ENCODE data around the gene AGPAT3. TPM values are rescaled to one million over a fixed set of nuclear protein-coding genes. Genes with fewer than 3 reads are reported as not detected.
"Not testable (repeated sequence)": the region's sequence is repeated elsewhere in the genome, so short reads cannot be mapped to it uniquely, and the experiment has no call there.

Gene AGPAT3, protein sequence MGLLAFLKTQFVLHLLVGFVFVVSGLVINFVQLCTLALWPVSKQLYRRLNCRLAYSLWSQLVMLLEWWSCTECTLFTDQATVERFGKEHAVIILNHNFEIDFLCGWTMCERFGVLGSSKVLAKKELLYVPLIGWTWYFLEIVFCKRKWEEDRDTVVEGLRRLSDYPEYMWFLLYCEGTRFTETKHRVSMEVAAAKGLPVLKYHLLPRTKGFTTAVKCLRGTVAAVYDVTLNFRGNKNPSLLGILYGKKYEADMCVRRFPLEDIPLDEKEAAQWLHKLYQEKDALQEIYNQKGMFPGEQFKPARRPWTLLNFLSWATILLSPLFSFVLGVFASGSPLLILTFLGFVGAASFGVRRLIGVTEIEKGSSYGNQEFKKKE
- total RNA-seq (2014; rRNA removed) = 21.7 and 24.0 TPM in 2 replicates
- polyA plus RNA-seq (2012) = 22.2 TPM

GRCh38 chr21:43864962-43865539 is at the start of gene AGPAT3:
AGPAT3 (plus strand) TSS chr21:43865223; CDS start chr21:43959682, 94,459 bp downstream.
- no peak for DNase-seq (ENCODE audit: low read depth)

- no peak for DNase-seq (ENCODE audit: low read depth)
Measured at GRCh38 chr21:43815991-43816390, 49.0 kb upstream of the AGPAT3 start.

GRCh38 chr21:43816611-43817071 is 48.4 kb upstream of the AGPAT3 start:
- no peak for DNase-seq (ENCODE audit: low read depth)

DNA sequence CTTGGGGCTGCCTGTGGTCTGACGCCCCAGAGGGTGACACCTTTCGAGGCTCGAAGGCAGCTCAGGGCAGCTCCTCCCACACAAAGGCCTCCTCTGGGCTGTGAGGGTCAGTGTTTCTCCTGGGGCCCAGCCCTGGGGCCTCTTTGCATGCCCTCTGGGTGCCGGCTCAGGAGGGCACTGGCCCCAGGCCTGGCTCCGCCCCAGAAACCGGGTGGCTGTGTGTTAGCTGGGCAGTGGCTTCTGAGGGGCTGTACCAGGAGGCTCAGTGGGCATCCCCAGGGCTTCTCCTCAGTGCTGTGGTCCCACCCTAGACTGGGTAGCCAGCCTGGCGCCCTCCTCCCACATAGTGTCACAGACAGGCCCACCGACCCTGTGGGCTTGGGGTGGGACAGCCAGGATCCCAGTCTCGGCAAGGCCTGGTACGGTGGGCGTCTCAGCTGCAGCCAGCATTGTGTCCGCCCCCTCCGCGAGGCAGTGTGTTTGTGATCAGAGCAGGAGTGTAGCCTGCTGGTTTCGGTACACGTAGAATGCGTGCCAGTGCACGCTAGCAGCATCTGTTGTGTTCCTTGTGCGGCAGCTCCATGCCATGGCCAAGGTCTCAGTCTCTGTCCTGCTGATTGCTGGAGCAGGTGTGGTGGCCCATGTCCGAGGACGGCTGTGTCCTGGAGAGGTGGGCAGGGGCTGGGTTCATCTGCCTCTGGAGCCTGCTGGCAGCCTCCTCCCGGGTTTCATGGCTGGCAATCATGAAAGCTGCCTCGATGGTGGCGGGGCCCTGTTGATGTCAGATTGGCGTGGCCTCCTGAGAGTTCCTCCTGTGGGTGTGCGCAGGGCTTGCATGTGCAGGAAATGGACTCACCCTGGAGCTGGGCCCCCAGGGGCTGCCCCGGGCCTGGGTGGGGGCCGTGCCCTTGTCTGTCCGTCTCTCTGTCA is 47.6 kb upstream of the AGPAT3 start:
- DNase-seq (ENCODE audit: low read depth) = no peak

GRCh38 chr21:43818685-43819084 is 46.3 kb upstream of the AGPAT3 start:
- no peak for DNase-seq (ENCODE audit: low read depth)

DNA sequence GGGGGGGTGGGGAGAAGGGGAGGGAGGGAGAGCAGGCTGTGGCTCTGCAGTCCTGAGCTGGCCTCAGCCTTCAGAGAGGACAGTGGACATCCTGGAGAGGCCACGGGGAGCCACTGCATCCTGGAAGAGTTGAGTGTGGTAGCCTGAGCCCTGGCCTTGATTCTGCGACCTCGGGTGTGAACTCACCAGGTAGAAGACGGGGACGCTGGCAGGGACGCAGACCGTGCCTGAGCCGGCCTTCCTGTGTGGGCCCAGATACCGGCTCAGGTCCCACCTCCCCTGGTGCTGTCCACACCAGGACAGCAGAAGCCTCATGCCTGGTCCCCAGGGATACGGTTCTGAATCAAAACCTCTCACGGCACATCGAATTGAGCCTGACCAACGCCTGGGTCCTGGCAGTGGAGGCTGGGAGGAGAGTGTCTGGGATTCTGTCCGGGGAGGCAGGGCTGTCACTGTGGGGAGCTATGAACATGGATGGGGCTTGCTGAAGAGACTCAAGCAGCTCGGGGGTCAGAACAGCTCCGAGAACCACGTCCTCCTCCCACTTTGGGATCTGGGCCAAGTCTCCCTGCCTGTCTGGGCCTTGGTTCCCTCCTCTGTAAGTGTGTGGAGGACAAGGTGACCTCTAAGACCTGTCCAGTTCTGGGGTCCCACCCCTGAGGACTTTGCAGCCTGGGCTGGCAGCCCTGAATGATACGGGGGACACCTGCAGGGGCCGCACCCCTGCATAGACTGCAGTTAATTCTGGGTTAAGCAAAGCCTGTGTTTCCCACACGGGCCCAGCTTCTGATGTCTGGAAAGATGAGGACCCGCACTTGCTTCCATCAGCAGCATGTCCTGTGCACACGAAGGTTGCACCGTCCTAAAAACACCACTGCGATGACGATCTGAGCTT is 45.3 kb upstream of the AGPAT3 start:
- DNase-seq (ENCODE audit: low read depth) = no peak

DNA sequence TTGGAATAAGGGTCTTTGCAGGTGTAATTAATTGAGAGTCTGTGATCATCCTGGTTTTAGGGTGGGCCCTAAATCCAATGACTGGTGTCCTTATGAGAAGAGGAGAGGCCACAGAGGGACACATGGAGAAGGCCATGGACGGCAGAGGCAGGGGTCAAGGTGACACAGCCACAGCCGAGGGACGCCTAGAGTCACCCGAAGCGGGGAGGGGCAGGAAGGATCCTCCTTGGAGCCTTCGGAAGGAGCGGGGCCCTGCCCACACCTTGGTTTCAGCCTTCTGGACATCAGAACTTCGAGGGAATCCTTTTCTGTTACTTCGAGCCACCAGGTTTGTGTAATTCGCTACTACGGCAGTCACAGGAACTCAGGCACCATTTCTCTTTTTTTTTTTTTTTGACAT is 44.6 kb upstream of the AGPAT3 start:
- no peak for DNase-seq (ENCODE audit: low read depth)

- DNase-seq (ENCODE audit: low read depth) = not testable (repeated sequence)
Measured at GRCh38 chr21:43822166-43822565, 42.9 kb upstream of the AGPAT3 start.

DNA sequence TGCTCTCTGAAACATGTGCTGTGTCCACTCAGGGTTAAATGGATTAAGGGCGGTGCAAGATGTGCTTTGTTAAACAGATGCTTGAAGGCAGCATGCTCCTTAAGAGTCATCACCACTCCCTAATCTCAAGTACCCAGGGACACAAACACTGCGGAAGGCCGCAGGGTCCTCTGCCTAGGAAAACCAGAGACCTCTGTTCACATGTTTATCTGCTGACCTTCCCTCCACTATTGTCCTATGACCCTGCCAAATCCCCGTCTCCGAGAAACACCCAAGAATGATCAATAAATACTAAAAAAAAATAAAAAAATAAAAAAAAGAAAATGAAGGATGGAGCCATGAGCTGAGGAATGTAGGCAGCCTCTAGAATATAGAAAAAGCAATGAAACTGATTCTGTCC is 42.3 kb upstream of the AGPAT3 start:
- DNase-seq (ENCODE audit: low read depth) = not testable (repeated sequence)

DNA sequence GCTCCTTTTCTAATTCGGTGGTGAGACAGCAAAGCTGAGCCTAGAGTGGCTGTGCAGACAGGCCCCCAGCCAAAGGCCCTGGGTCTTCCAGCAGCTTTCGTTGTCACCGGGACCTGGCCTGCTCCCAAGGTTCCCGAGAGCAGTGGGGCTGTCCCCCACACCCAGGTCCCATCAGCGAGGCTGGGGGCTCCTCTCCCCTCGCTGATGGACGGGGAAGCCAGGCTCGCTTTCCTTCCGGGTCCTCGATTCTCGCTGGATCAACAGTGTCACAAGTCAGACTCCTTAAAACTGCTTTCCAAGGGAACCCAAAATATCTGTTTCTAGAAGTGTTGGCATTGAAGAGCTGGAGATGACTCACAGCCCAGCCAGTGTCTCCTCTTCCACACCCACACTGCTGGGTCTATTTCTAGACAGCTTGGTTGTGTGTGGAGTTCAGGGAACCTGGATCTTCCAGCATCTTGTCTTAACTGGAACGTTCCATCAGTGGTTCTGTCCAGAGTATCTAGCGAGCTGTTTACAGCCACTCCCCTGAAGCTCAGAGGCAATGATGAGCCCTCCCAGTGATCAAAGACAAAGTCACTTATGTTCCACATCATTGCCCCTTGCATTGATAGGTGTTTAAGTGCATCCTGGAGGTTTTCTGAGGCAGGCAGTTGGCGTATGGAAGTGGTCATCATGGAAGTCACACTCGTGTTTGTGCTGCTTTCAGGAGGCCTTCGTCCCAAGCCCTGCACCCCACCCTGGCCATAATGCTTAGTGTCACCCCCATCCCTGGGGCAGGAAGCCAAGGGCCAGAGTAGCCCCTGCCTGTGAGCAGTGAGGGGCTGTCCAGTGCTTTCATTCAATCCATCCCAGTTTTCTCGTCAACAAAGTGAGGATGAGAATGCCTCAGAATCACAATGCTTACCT is 40.4 kb upstream of the AGPAT3 start:
- DNase-seq (ENCODE audit: low read depth) = peak; percentile 47

DNA sequence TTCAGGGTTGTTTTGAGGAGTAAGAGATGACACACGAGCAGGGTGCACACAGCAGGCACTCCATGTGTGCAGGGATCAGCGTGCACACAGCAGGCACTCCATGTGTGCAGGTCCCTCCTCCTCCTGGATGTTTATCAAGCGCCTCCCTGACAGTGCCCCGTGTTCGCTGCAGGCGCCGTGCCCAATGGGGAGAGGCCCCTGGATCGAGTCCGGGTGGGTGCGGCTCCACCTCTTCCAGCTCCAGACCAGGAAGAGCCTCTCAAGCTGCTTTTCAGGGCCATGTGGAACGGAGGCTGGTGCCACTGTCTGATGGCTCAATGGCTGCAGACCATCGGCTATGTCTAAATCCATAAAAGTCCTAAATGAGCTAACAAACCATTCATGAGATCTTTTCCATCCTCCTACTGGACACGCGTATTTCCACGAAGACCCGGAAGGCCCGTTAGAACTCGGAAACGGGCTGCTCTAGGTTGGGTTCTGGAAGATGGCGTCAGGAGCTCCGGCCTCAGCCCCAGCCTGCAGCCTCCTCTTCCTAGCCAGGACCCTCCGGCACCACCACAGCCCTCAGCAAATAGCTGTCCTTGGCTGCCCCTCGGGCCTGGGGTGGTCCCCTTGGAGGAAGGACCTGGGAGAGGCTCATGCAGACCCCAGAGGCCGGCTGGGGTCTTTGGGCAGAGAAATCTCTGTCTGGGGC is 39.6 kb upstream of the AGPAT3 start:
- no peak for DNase-seq (ENCODE audit: low read depth)

- no peak for DNase-seq (ENCODE audit: low read depth)
Measured at GRCh38 chr21:43825936-43826622, 38.9 kb upstream of the AGPAT3 start.

- DNase-seq (ENCODE audit: low read depth) = no peak
Measured at GRCh38 chr21:43826623-43826974, 38.4 kb upstream of the AGPAT3 start.

GRCh38 chr21:43827015-43827611 is 37.9 kb upstream of the AGPAT3 start:
- DNase-seq (ENCODE audit: low read depth) = peak; percentile 56

GRCh38 chr21:43829161-43829560 is 35.9 kb upstream of the AGPAT3 start:
- DNase-seq (ENCODE audit: low read depth) = no peak

DNA sequence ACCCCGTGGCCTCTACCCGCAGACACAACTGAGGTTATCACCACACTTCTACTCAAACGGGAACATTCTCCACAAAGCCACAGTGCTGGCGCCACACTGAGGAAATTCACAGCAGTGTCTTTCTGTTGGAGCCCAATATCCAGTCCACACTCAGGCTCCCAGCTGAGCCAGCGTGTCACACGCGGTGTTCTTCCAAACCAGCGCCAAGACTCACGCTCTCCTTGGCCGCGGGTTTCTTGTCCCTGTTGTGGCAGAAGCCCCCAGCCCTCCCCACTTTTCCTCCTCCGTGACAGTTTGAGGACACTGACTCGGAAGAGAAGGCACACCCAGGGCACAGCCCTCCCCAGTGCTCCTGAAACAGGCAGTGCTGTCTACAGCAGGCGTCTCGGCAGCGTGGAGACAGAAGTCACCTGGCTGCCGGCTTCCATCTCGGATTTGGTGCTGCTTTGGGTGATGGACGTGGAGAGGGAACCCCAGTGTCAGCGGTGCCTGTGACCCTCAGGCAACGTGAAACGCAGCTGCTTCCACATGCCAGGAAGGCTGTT is 35.4 kb upstream of the AGPAT3 start:
- DNase-seq (ENCODE audit: low read depth) = no peak

DNA sequence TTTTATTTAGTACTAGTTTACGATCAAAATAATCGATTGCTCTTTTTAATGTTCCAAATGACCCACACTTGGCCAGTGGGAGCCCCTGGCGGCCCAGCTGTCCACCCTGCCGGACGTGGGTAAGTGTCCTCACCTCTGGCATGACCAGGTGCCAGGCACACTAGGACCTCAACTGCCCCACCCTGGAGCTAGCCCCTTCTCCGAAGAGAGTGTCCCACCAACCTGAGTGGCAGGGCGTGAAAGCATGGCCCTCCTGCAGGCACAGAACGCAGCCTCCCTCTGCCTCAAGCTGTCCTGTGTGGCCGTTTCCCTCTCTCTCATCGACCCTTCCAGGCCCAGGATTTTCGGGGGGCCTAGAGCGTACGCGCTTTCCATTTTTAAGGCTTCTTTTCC is 32.9 kb upstream of the AGPAT3 start:
- no peak for DNase-seq (ENCODE audit: low read depth)

DNA sequence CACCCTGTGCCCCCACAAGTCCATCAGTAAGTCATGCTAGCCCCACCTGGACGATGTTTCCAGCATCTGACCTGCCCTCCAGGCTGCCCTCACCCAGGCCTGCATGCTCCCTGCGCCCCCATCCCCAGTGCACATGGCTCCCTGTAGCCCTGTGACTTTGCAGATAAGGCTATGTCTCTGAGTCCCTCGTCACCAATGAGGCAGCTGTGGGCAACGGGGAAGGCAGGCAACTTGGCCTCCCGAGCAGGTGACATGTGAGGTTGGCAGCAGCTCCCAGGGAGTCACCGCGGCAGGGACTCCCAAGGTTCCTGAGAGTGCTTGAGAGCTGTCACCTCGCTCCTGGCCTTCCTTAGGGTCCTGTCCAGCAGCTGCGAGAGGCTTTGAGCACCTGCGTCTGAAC is 32.4 kb upstream of the AGPAT3 start:
- no peak for DNase-seq (ENCODE audit: low read depth)

Measured in LHCN-M2 (cell line).